DND-41 (cell line): Measurements from ENCODE around the gene PACS1.

Source experiments
- CTCF ChIP-seq: IDR thresholded peaks from 2 replicates; pipeline ENCODE4 v1.5.1; 2012; ENCODE audit warnings: borderline replicate concordance, low read length, moderate library complexity, mild to moderate bottlenecking; ENCODE audit not compliant: poor library complexity, severe bottlenecking; ENCODE audit errors: extremely low read depth
- EZH2 ChIP-seq: IDR thresholded peaks from 3 replicates; pipeline ENCODE4 v1.6.1; 2012; ENCODE audit warnings: borderline replicate concordance, low read depth, mild to moderate bottlenecking, moderate library complexity, low read length, inconsistent platforms; ENCODE audit not compliant: severe bottlenecking

- TF ChIP-seq CTCF = no peak
- no peak for TF ChIP-seq EZH2
Observed at GRCh38 chr11:66262191-66262590, 192.1 kb downstream of the PACS1 start.
